Activated CD4-positive, alpha-beta T cell treated with anti-CD3 and anti-CD28 coated beads, Interleukin-2, amount 50 U/mL, for 24 hours (primary cell): Measurements from ENCODE around the gene SOCS4.
"Not testable (repeated sequence)": the region's sequence is repeated elsewhere in the genome, so short reads cannot be mapped to it uniquely, and the experiment has no call there.

Experiments used
- DNase-seq, 2 donors: peaks; one replicate each; pipeline ENCODE4 v3.0.0-alpha.2; 2020; ENCODE audit warnings: low read depth in 1 of 2, low spot score in 1 of 2

The SOCS4 gene

GRCh38 chr14:55051423-55052268, 24.6 kb downstream of the SOCS4 start, which contains the start of gene MAPK1IP1L:
TSS of gene MAPK1IP1L (plus strand) at chr14:55051647. CDS start at chr14:55061684, 10,037 bp downstream.
- peak; percentile 78 to 86 for DNase-seq

GRCh38 chr14:55052269-55052930, 25.4 kb downstream of the SOCS4 start:
- no peak for DNase-seq

GRCh38 chr14:55053018-55053417, 26.0 kb downstream of the SOCS4 start:
- no peak for DNase-seq

- no peak for DNase-seq
Observed at GRCh38 chr14:55053500-55053899, 26.5 kb downstream of the SOCS4 start.

- no peak for DNase-seq
Observed at GRCh38 chr14:55054098-55054497, 27.1 kb downstream of the SOCS4 start.

GRCh38 chr14:55057919-55058318, 30.9 kb downstream of the SOCS4 start:
- no peak for DNase-seq

- DNase-seq = no peak
Observed at GRCh38 chr14:55059333-55059732, 32.3 kb downstream of the SOCS4 start.

- DNase-seq = no peak
Observed at GRCh38 chr14:55062517-55063351, 35.7 kb downstream of the SOCS4 start.

- not testable (repeated sequence) for DNase-seq
Observed at GRCh38 chr14:55064896-55065295, 37.9 kb downstream of the SOCS4 start.

GRCh38 chr14:55065411-55065810, 38.4 kb downstream of the SOCS4 start:
- DNase-seq = no peak

- DNase-seq = no peak
Observed at GRCh38 chr14:55066223-55066622, 39.2 kb downstream of the SOCS4 start.

GRCh38 chr14:55070981-55071411, 44.0 kb downstream of the SOCS4 start:
- no peak for DNase-seq

GRCh38 chr14:55071870-55072640, 45.0 kb downstream of the SOCS4 start:
- peak in 1 of 2 donors; percentile 22 for DNase-seq

GRCh38 chr14:55073856-55074255, 46.8 kb downstream of the SOCS4 start:
- DNase-seq = no peak

- no peak for DNase-seq
Observed at GRCh38 chr14:55074662-55075061, 47.6 kb downstream of the SOCS4 start.

- no peak for DNase-seq
Observed at GRCh38 chr14:55075628-55076175, 48.7 kb downstream of the SOCS4 start.

GRCh38 chr14:55077170-55078151, 50.4 kb downstream of the SOCS4 start:
- DNase-seq = no peak

GRCh38 chr14:55079961-55080360, 52.9 kb downstream of the SOCS4 start:
- DNase-seq = not testable (repeated sequence)

- DNase-seq = no peak
Observed at GRCh38 chr14:55084401-55085059, 57.5 kb downstream of the SOCS4 start.
